A673 (cell line): Measurements from ENCODE around the gene N4BP2L1. TPM values are rescaled to one million over a fixed set of nuclear protein-coding genes. Genes with fewer than 3 reads are reported as not detected.

Source experiments
- BruUV-seq: library from RNA; stranded (reverse); fragments of 400-500 nt; replicated peaks from 2 replicates; lab custom pipeline; 2021; lab: Mats Ljungman, UMichigan
- CTCF ChIA-PET: fragments of 300-600 bp; sonication (Branson Sonifier 250); formaldehyde crosslinking; loops from one replicate; lab custom pipeline; 2022; ENCODE audit warnings: antibody characterized with exemption; lab: Charles Lee
- POLR2A ChIA-PET: fragments of 300-600 bp; sonication (Branson Sonifier 250); formaldehyde crosslinking; loops from one replicate; lab custom pipeline; 2022; ENCODE audit warnings: antibody characterized with exemption; ENCODE audit not compliant: low non-redundant PET; lab: Charles Lee
- DNase-seq: peaks from one replicate; pipeline ENCODE4 v3.0.0-alpha.2; 2015; ENCODE audit warnings: low spot score
- H3K27ac ChIP-seq: fragments of 200-600 bp; sonication (generic); 2 replicates; pipeline ENCODE4 v1.5.1; 2016; ENCODE audit warnings: mixed run types, low read depth, mild to moderate bottlenecking, mixed read lengths, antibody characterized with exemption, low read length; ENCODE audit not compliant: poor library complexity, severe bottlenecking
- H3K27me3 ChIP-seq: fragments of 200-600 bp; sonication (generic); replicated peaks from 2 replicates; pipeline ENCODE4 v1.6.1; 2017; ENCODE audit warnings: mixed run types, low read depth, mild to moderate bottlenecking, mixed read lengths, antibody characterized with exemption, low read length; ENCODE audit not compliant: insufficient read depth, poor library complexity
- H3K36me3 ChIP-seq: fragments of 200-600 bp; sonication (generic); 2 replicates; pipeline ENCODE4 v1.6.1; 2016; ENCODE audit warnings: mixed run types, mild to moderate bottlenecking, mixed read lengths, antibody characterized with exemption, low read length; ENCODE audit not compliant: insufficient read depth, poor library complexity, severe bottlenecking
- H3K4me1 ChIP-seq: fragments of 200-600 bp; sonication (generic); 2 replicates; pipeline ENCODE4 v1.6.1; 2017; ENCODE audit warnings: mixed run types, mild to moderate bottlenecking, mixed read lengths, antibody characterized with exemption, low read length; ENCODE audit not compliant: insufficient read depth, poor library complexity, severe bottlenecking
- H3K4me3 ChIP-seq: fragments of 200-600 bp; sonication (generic); 2 replicates; pipeline ENCODE4 v1.5.1; 2016; ENCODE audit warnings: low read depth, mixed run types, mild to moderate bottlenecking, mixed read lengths, low read length; ENCODE audit not compliant: poor library complexity, severe bottlenecking
- H3K9me3 ChIP-seq: fragments of 200-600 bp; sonication (generic); 2 replicates; pipeline ENCODE4 v1.6.1; 2016; ENCODE audit warnings: mixed run types, low read depth, mild to moderate bottlenecking, mixed read lengths, antibody characterized with exemption, low read length; ENCODE audit not compliant: poor library complexity, severe bottlenecking
- CTCF ChIP-seq: fragments of 300-800, 200-600 bp; sonication (generic); conservative IDR thresholded peaks from 2 replicates; pipeline ENCODE4 v1.5.1; 2017; ENCODE audit warnings: low read depth, mild to moderate bottlenecking, antibody characterized with exemption, low read length, moderate library complexity, mixed read lengths
- EZH2 ChIP-seq: fragments of 200-600 bp; sonication (generic); IDR thresholded peaks from 2 replicates; pipeline ENCODE4 v1.6.1; 2017; ENCODE audit warnings: borderline replicate concordance, low read depth, mild to moderate bottlenecking, mixed read lengths, antibody characterized with exemption, low read length; ENCODE audit not compliant: poor library complexity, severe bottlenecking
- intact Hi-C: fragments of 100-400 bp; cut with micrococcal nuclease; formaldehyde crosslinking; loops from one replicate; pipeline ENCODE4 v1.10.0; 2022; ENCODE audit not compliant: unreplicated experiment
- total RNA-seq: library from RNA; stranded (reverse); gene quantifications from 2 replicates; pipeline ENCODE4 v1.2.3, GENCODE V29; 2021

N4BP2L1 gene
- total RNA-seq, 1 experiment from 2014 or later: 0.49 TPM

- H3K27ac ChIP-seq: no peak overlapping the region
- no peaks in the 10 kb centered on the region for H3K27me3 ChIP-seq
- intact Hi-C loops: no loop called here
- no peak overlapping the region for H3K4me3 ChIP-seq
- no peaks in the 10 kb centered on the region for H3K4me1 ChIP-seq
- no TSS peak for BruUV-seq
- no peak for DNase-seq
- TF ChIP-seq EZH2 (no peak), CTCF (no peak)
- no peaks in the 10 kb centered on the region for H3K9me3 ChIP-seq
- H3K36me3 ChIP-seq: no peaks in the 10 kb centered on the region
- POLR2A ChIA-PET: no interaction called here
- CTCF ChIA-PET: no interaction called here
Observed at GRCh38 chr13:32390484-32390883, 37.4 kb downstream of the N4BP2L1 start.

GRCh38 chr13:32390048-32390447 is 37.9 kb downstream of the N4BP2L1 start:
- CTCF ChIA-PET: no interaction called here
- no peak overlapping the region for H3K4me3 ChIP-seq

GRCh38 chr13:32385410-32385809 is 42.5 kb downstream of the N4BP2L1 start:
- TF ChIP-seq CTCF (no peak), EZH2 (no peak)
- CTCF ChIA-PET: no interaction called here
- Histone ChIP-seq H3K36me3 (peaks cover 22% of the 10 kb centered on the region), H3K27ac (no peak overlapping the region), H3K9me3 (no peaks in the 10 kb centered on the region), H3K4me1 (no peaks in the 10 kb centered on the region), H3K27me3 (no peaks in the 10 kb centered on the region), H3K4me3 (no peak overlapping the region)
- intact Hi-C loops: no loop called here
- POLR2A ChIA-PET: no interaction called here
- DNase-seq: no peak
- BruUV-seq: no TSS peak

More at GRCh38 chr13:32390048-32390447, 37.9 kb downstream of the N4BP2L1 start:
- no peaks in the 10 kb centered on the region for H3K9me3 ChIP-seq
- no TSS peak for BruUV-seq
- H3K27me3 ChIP-seq: no peaks in the 10 kb centered on the region
- DNase-seq: no peak
- no peaks in the 10 kb centered on the region for H3K36me3 ChIP-seq
- H3K4me1 ChIP-seq: no peaks in the 10 kb centered on the region
- TF ChIP-seq EZH2: no peak
- no peak for TF ChIP-seq CTCF
- POLR2A ChIA-PET: no interaction called here
- no peak overlapping the region for H3K27ac ChIP-seq
- intact Hi-C loops: no loop called here
